Thymus (tissue), 11 donors: Measurements from ENCODE around the gene RANGAP1. TPM values are rescaled to one million over a fixed set of nuclear protein-coding genes. Genes with fewer than 3 reads are reported as not detected.

Experiments used
- DNase-seq, 9 donors: peaks; one replicate each; pipeline ENCODE4 v3.0.0-alpha.2; 2013; ENCODE audit warnings: low spot score in 9 of 9, low read depth in 6 of 9, missing footprints in 1 of 9
- H3K27ac ChIP-seq, 2 donors: one replicate each; pipeline ENCODE4 v1.5.1; 2013; ENCODE audit warnings: control low read depth in 1 of 2, low read depth in 1 of 2, low read length in 1 of 2, mild to moderate bottlenecking in 1 of 2, moderate library complexity in 1 of 2
- H3K27me3 ChIP-seq, 2 donors: one replicate each; pipeline ENCODE4 v1.5.1; 2013; ENCODE audit warnings: low read length in 1 of 2; ENCODE audit not compliant: control insufficient read depth in 2 of 2, insufficient read depth in 1 of 2
- H3K36me3 ChIP-seq, 2 donors: one replicate each; pipeline ENCODE4 v1.5.1; 2013; ENCODE audit warnings: low read length in 1 of 2, mild to moderate bottlenecking in 1 of 2, moderate library complexity in 1 of 2; ENCODE audit not compliant: control insufficient read depth in 2 of 2, insufficient read depth in 2 of 2
- H3K4me1 ChIP-seq, 2 donors: one replicate each; pipeline ENCODE4 v1.5.1; 2013; ENCODE audit warnings: low read length in 2 of 2; ENCODE audit not compliant: control insufficient read depth in 2 of 2, insufficient read depth in 2 of 2
- H3K4me3 ChIP-seq, 2 donors: one replicate each; pipeline ENCODE4 v1.5.1; 2013; ENCODE audit warnings: low read length in 2 of 2, control low read depth in 1 of 2, mild to moderate bottlenecking in 1 of 2
- H3K9me3 ChIP-seq, 2 donors: one replicate each; pipeline ENCODE4 v1.5.1; 2013; ENCODE audit warnings: low read length in 1 of 2, mild to moderate bottlenecking in 1 of 2; ENCODE audit not compliant: control insufficient read depth in 2 of 2, insufficient read depth in 1 of 2
- WGBS: extraction: QIAGEN DNeasy Blood & Tissue Kit; methylation state at CpG from one replicate; pipeline ENCODE4 v1.1.7; 2013; 5-methylcytosine and 5-hydroxymethylcytosine counted together
- polyA plus RNA-seq: library from polyadenylated mRNA; stranded (reverse); fragments of 200-250 nt; gene quantifications from one replicate; pipeline ENCODE4 v1.2.3, GENCODE V29; 2013
- total RNA-seq: library from RNA; stranded (reverse); fragments of 120-200 nt; gene quantifications from one replicate; pipeline ENCODE4 v1.2.4, GENCODE V29; 2013
- donor health status: healthy.

The RANGAP1 gene
- total and polyA plus RNA-seq, 2 donors: 40.6 to 63.6 TPM

- WGBS: 44% methylated on average over 33 of the region's 33 CpGs
- no peak overlapping the region for H3K27ac ChIP-seq
Measured at GRCh38 chr22:41237036-41237706, 48.8 kb downstream of the RANGAP1 start.

GRCh38 chr22:41234815-41235695 is 50.9 kb downstream of the RANGAP1 start:
- Histone ChIP-seq H3K27ac (no peak overlapping the region), H3K36me3 (peaks cover 7 to 11% of the 10 kb centered on the region in 2 donors), H3K4me1 (peaks cover 5 to 6% of the 10 kb centered on the region in 2 donors), H3K9me3 (no peaks in the 10 kb centered on the region), H3K27me3 (peaks cover 0 to 17% of the 10 kb centered on the region in 2 donors), H3K4me3 (no peak overlapping the region)
- 93% methylated on average over 19 of the region's 19 CpGs for WGBS
- no peak for DNase-seq

More at GRCh38 chr22:41237036-41237706, 48.8 kb downstream of the RANGAP1 start:
- DNase-seq: no peak
- Histone ChIP-seq H3K4me1 (peaks cover 5 to 6% of the 10 kb centered on the region in 2 donors), H3K27me3 (peaks cover 0 to 17% of the 10 kb centered on the region in 2 donors), H3K4me3 (peak overlapping the region; percentile 29 to 59), H3K9me3 (no peaks in the 10 kb centered on the region), H3K36me3 (no peaks in the 10 kb centered on the region)

GRCh38 chr22:41231369-41231768 is 54.6 kb downstream of the RANGAP1 start:
- H3K27me3 ChIP-seq: no peaks in the 10 kb centered on the region
- H3K4me1 ChIP-seq: no peaks in the 10 kb centered on the region
- 83% methylated on average over 7 of the region's 7 CpGs for WGBS
- no peak overlapping the region for H3K4me3 ChIP-seq
- peaks cover 34 to 37% of the 10 kb centered on the region in 2 donors for H3K36me3 ChIP-seq
- no peak for DNase-seq
- H3K9me3 ChIP-seq: no peaks in the 10 kb centered on the region
- H3K27ac ChIP-seq: no peak overlapping the region

GRCh38 chr22:41230401-41230785 is 55.6 kb downstream of the RANGAP1 start:
- no peak overlapping the region for H3K4me3 ChIP-seq
- peaks cover 43% of the 10 kb centered on the region in 2 donors for H3K36me3 ChIP-seq
- no peak overlapping the region for H3K27ac ChIP-seq
- H3K9me3 ChIP-seq: no peaks in the 10 kb centered on the region
- H3K27me3 ChIP-seq: no peaks in the 10 kb centered on the region
- DNase-seq: no peak
- no peaks in the 10 kb centered on the region for H3K4me1 ChIP-seq
- WGBS: 98% methylated on average over 9 of the region's 9 CpGs

GRCh38 chr22:41229730-41230400 is 56.1 kb downstream of the RANGAP1 start:
- Histone ChIP-seq H3K27me3 (no peaks in the 10 kb centered on the region), H3K9me3 (no peaks in the 10 kb centered on the region), H3K27ac (no peak overlapping the region), H3K4me3 (no peak overlapping the region), H3K4me1 (no peaks in the 10 kb centered on the region), H3K36me3 (peaks cover 48% of the 10 kb centered on the region in 2 donors)
- DNase-seq: no peak
- 78% methylated on average over 17 of the region's 17 CpGs for WGBS

GRCh38 chr22:41229215-41229614 is 56.8 kb downstream of the RANGAP1 start:
- H3K9me3 ChIP-seq: no peaks in the 10 kb centered on the region
- H3K4me3 ChIP-seq: no peak overlapping the region
- no peaks in the 10 kb centered on the region for H3K27me3 ChIP-seq
- H3K36me3 ChIP-seq: peaks cover 54% of the 10 kb centered on the region in 2 donors
- DNase-seq: no peak
- no peak overlapping the region for H3K27ac ChIP-seq
- H3K4me1 ChIP-seq: no peaks in the 10 kb centered on the region
- 96% methylated on average over 6 of the region's 6 CpGs for WGBS

- Histone ChIP-seq H3K36me3 (peaks cover 73 to 75% of the 10 kb centered on the region in 2 donors), H3K27me3 (no peaks in the 10 kb centered on the region), H3K4me3 (no peak overlapping the region), H3K9me3 (no peaks in the 10 kb centered on the region), H3K27ac (no peak overlapping the region), H3K4me1 (no peaks in the 10 kb centered on the region)
- 97% methylated on average over 26 of the region's 26 CpGs for WGBS
- DNase-seq: no peak
Measured at GRCh38 chr22:41226723-41227655, 59.0 kb downstream of the RANGAP1 start.

GRCh38 chr22:41223535-41223934 is 62.5 kb downstream of the RANGAP1 start:
- no peak overlapping the region for H3K27ac ChIP-seq
- no peak for DNase-seq
- H3K4me1 ChIP-seq: no peaks in the 10 kb centered on the region
- peaks cover 72 to 76% of the 10 kb centered on the region in 2 donors for H3K36me3 ChIP-seq
- H3K27me3 ChIP-seq: no peaks in the 10 kb centered on the region
- no peaks in the 10 kb centered on the region for H3K9me3 ChIP-seq
- no peak overlapping the region for H3K4me3 ChIP-seq
- WGBS: 97% methylated on average over 7 of the region's 7 CpGs
